IMR-90 (cell line): ENCODE results near the gene MAD2L2. TPM values are rescaled to one million over a fixed set of nuclear protein-coding genes. Genes with fewer than 3 reads are reported as not detected.

Experiments used
- ATAC-seq: fragments of 200-7000 bp; cut with Tn5 transposase; 2 replicates; pipeline ENCODE4 v1.9.1; 2020; ENCODE audit warnings: low read depth, mild to moderate bottlenecking, moderate library complexity
- BruUV-seq: library from RNA; stranded (reverse); fragments of 400-500 nt; replicated peaks from 2 replicates; lab custom pipeline; 2021; lab: Mats Ljungman, UMichigan
- CTCF ChIA-PET: fragments of 300-600 bp; formaldehyde crosslinking; extraction: SDS; loops from one replicate; lab custom pipeline; 2021; ENCODE audit warnings: antibody characterized with exemption; lab: Yijun Ruan, JAX
- POLR2A ChIA-PET: fragments of 300-600 bp; sonication (Branson Sonifier 250); formaldehyde crosslinking; loops from one replicate; lab custom pipeline; 2022; ENCODE audit warnings: antibody characterized with exemption; ENCODE audit not compliant: unreplicated experiment; lab: Charles Lee
- DNase-seq: peaks from one replicate; pipeline ENCODE4 v3.0.0; 2013
- H2AFZ ChIP-seq: replicated peaks from 2 replicates; pipeline ENCODE3; 2013; ENCODE audit warnings: low read length, mild to moderate bottlenecking; ENCODE audit not compliant: poor library complexity
- H2AK5ac ChIP-seq: 2 replicates; pipeline ENCODE4 v1.6.1; 2013; ENCODE audit warnings: low read depth, low read length, inconsistent platforms
- H2AK9ac ChIP-seq: replicated peaks from 2 replicates; pipeline ENCODE3; 2013; ENCODE audit warnings: mild to moderate bottlenecking, low read depth, low read length, moderate library complexity; ENCODE audit not compliant: poor library complexity
- H2BK120ac ChIP-seq: 2 replicates; pipeline ENCODE4 v1.6.1; 2013; ENCODE audit warnings: low read depth, low read length, inconsistent platforms
- H2BK15ac ChIP-seq: 3 replicates; pipeline ENCODE4 v1.6.1; 2013; ENCODE audit warnings: low read depth, low read length, inconsistent platforms
- H2BK20ac ChIP-seq: 2 replicates; pipeline ENCODE4 v1.6.1; 2013; ENCODE audit warnings: low read depth, mild to moderate bottlenecking, inconsistent platforms, low read length, moderate library complexity
- H2BK5ac ChIP-seq: 2 replicates; pipeline ENCODE4 v1.6.1; 2013; ENCODE audit warnings: mild to moderate bottlenecking, low read depth, low read length, inconsistent platforms; ENCODE audit not compliant: poor library complexity, severe bottlenecking
- H3K14ac ChIP-seq: replicated peaks from 2 replicates; pipeline ENCODE4 v1.6.1; 2013; ENCODE audit warnings: low read depth, low read length, inconsistent platforms
- H3K18ac ChIP-seq: 2 replicates; pipeline ENCODE4 v1.6.1; 2013; ENCODE audit warnings: low read depth, low read length, control low read depth
- H3K23ac ChIP-seq: 2 replicates; pipeline ENCODE4 v1.6.1; 2013; ENCODE audit warnings: low read depth, low read length, inconsistent platforms
- H3K27ac ChIP-seq: 2 replicates; pipeline ENCODE4 v1.5.1; 2013; ENCODE audit warnings: mild to moderate bottlenecking, control low read depth, low read length; ENCODE audit not compliant: insufficient read depth
- H3K27me3 ChIP-seq: 2 replicates; pipeline ENCODE4 v1.6.1; 2013; ENCODE audit warnings: low read length; ENCODE audit not compliant: control insufficient read depth, insufficient read depth
- H3K36me3 ChIP-seq: 2 replicates; pipeline ENCODE4 v1.6.1; 2013; ENCODE audit warnings: low read length, mixed read lengths; ENCODE audit not compliant: control insufficient read depth, insufficient read depth
- H3K4ac ChIP-seq: 2 replicates; pipeline ENCODE4 v1.6.1; 2013; ENCODE audit warnings: low read depth, low read length, inconsistent platforms
- H3K4me1 ChIP-seq: 2 replicates; pipeline ENCODE4 v1.6.1; 2013; ENCODE audit warnings: low read length, mixed read lengths; ENCODE audit not compliant: control insufficient read depth, insufficient read depth
- H3K4me2 ChIP-seq: 2 replicates; pipeline ENCODE4 v1.6.1; 2013; ENCODE audit warnings: low read depth, mild to moderate bottlenecking, control low read depth, low read length, moderate library complexity
- H3K4me3 ChIP-seq: 2 replicates; pipeline ENCODE4 v1.5.1; 2013; ENCODE audit warnings: low read depth, mild to moderate bottlenecking, control low read depth, low read length, moderate library complexity; ENCODE audit not compliant: insufficient read depth
- H3K56ac ChIP-seq: 2 replicates; pipeline ENCODE4 v1.6.1; 2013; ENCODE audit warnings: low read length, inconsistent platforms; ENCODE audit not compliant: insufficient read depth; ENCODE audit errors: extremely low read depth
- H3K79me1 ChIP-seq, 2 experiments: 2 replicates each; pipeline ENCODE4 v1.6.1; 2013; ENCODE audit warnings: low read length in 2 of 2, inconsistent platforms in 1 of 2, low read depth in 1 of 2
- H3K9ac ChIP-seq: 2 replicates; pipeline ENCODE4 v1.6.1; 2013; ENCODE audit warnings: low read depth, low read length, control low read depth
- H3K9me1 ChIP-seq: 2 replicates; pipeline ENCODE4 v1.6.1; 2013; ENCODE audit warnings: low read length, inconsistent platforms; ENCODE audit not compliant: insufficient read depth
- H3K9me3 ChIP-seq: 2 replicates; pipeline ENCODE4 v1.6.1; 2013; ENCODE audit warnings: low read length; ENCODE audit not compliant: control insufficient read depth, insufficient read depth
- H4K20me1 ChIP-seq: 2 replicates; pipeline ENCODE4 v1.6.1; 2013; ENCODE audit warnings: low read length, inconsistent platforms; ENCODE audit not compliant: insufficient read depth
- H4K5ac ChIP-seq: 2 replicates; pipeline ENCODE4 v1.6.1; 2013; ENCODE audit warnings: mild to moderate bottlenecking, low read depth, low read length, control low read depth
- H4K8ac ChIP-seq, 2 experiments: 2 replicates each; pipeline ENCODE4 v1.6.1; 2013; ENCODE audit warnings: low read depth in 2 of 2, low read length in 2 of 2, control low read depth in 1 of 2, inconsistent platforms in 1 of 2
- H4K91ac ChIP-seq: 2 replicates; pipeline ENCODE4 v1.6.1; 2013; ENCODE audit warnings: low read depth, low read length, inconsistent platforms; ENCODE audit not compliant: insufficient read depth
- BHLHE40 ChIP-seq: fragments of 150-350 bp; IDR thresholded peaks from 2 replicates; pipeline ENCODE4 v1.6.1; 2016; ENCODE audit warnings: mild to moderate bottlenecking, low read depth, low read length
- CEBPB ChIP-seq: IDR thresholded peaks from 2 replicates; pipeline ENCODE4 v1.6.1; 2012; ENCODE audit warnings: low read depth, low read length, improper control_type of control experiment
- CHD1 ChIP-seq: IDR thresholded peaks from 2 replicates; pipeline ENCODE4 v1.6.1; 2012; ENCODE audit warnings: low read depth, low read length, improper control_type of control experiment
- FOS ChIP-seq: fragments of 150-350 bp; IDR thresholded peaks from 2 replicates; pipeline ENCODE4 v1.6.1; 2016; ENCODE audit warnings: low read depth, low read length
- MAFK ChIP-seq: IDR thresholded peaks from 2 replicates; pipeline ENCODE4 v1.6.1; 2012; ENCODE audit warnings: low read depth, low read length, improper control_type of control experiment
- MAZ ChIP-seq: IDR thresholded peaks from 2 replicates; pipeline ENCODE4 v1.6.1; 2012; ENCODE audit warnings: low read depth, mild to moderate bottlenecking, low read length, improper control_type of control experiment, moderate library complexity, borderline replicate concordance
- MXI1 ChIP-seq: IDR thresholded peaks from 2 replicates; pipeline ENCODE4 v1.6.1; 2012; ENCODE audit warnings: low read depth, mild to moderate bottlenecking, low read length, moderate library complexity, borderline replicate concordance
- NFE2L2 ChIP-seq: fragments of 150-350 bp; IDR thresholded peaks from 2 replicates; pipeline ENCODE4 v1.6.1; 2016; ENCODE audit warnings: low read depth, mild to moderate bottlenecking, low read length
- POLR2A ChIP-seq: IDR thresholded peaks from 2 replicates; pipeline ENCODE4 v1.6.1; 2012; ENCODE audit warnings: mild to moderate bottlenecking, low read depth, low read length
- RAD21 ChIP-seq: IDR thresholded peaks from 2 replicates; pipeline ENCODE4 v1.6.1; 2012; ENCODE audit warnings: low read length, improper control_type of control experiment
- RCOR1 ChIP-seq: IDR thresholded peaks from 2 replicates; pipeline ENCODE4 v1.6.1; 2012; ENCODE audit warnings: mild to moderate bottlenecking, low read length, improper control_type of control experiment; ENCODE audit not compliant: insufficient replicate concordance
- RFX5 ChIP-seq: IDR thresholded peaks from 2 replicates; pipeline ENCODE4 v1.8.0; 2012; ENCODE audit warnings: low read depth, mild to moderate bottlenecking, low read length, moderate library complexity
- SMC3 ChIP-seq: fragments of 150-350 bp; IDR thresholded peaks from 2 replicates; pipeline ENCODE4 v1.6.1; 2016; ENCODE audit warnings: low read depth, mild to moderate bottlenecking, antibody characterized with exemption, low read length, moderate library complexity
- WGBS, 2 experiments: methylation state at CpG; one replicate each; pipeline versions ENCODE4 v1.1.5 to v1.1.7; 2013; ENCODE audit warnings: missing lambda C conversion rate in 2 of 2; ENCODE audit not compliant: insufficient read length in 1 of 2; ENCODE audit errors: extremely low coverage in 2 of 2; 5-methylcytosine and 5-hydroxymethylcytosine counted together
- dilution Hi-C: fragments of 300-500 bp; cut with HindIII; formaldehyde crosslinking; loops from one replicate; pipeline ENCODE4 v1.14.3; 2018; ENCODE audit warnings: low sequenced_read_pairs; ENCODE audit not compliant: unreplicated experiment
- in situ Hi-C: fragments of 300-500 bp; cut with MboI; formaldehyde crosslinking; loops from 3 replicates; pipeline ENCODE4 v1.14.3; 2019; ENCODE audit warnings: low sequenced_read_pairs, inconsistent platforms, mixed read lengths
- intact Hi-C: fragments of 100-400 bp; cut with micrococcal nuclease; formaldehyde crosslinking; loops from 2 replicates; pipeline ENCODE4 v1.10.0; 2022
- polyA plus RNA-seq, 3 experiments: library from polyadenylated mRNA; depleted of rRNA; stranded (reverse); fragments of >200 nt; gene quantifications; 2 replicates each; pipeline ENCODE4 v1.2.3, GENCODE V29; 2012; ENCODE audit warnings: low replicate concordance in 1 of 3
- total RNA-seq: library from RNA; depleted of rRNA; stranded (reverse); fragments of >200 nt; gene quantifications from 2 replicates; pipeline ENCODE4 v1.2.3, GENCODE V29; 2012
- TF ChIP-seq, protein P1 (sequence below): fragments of 150-350 bp; IDR thresholded peaks from 2 replicates; pipeline ENCODE4 v1.6.1; 2017; ENCODE audit warnings: mild to moderate bottlenecking, antibody characterized with exemption, low read length, low read depth
- TF ChIP-seq, protein P2 (sequence below): fragments of 150-350 bp; IDR thresholded peaks from 2 replicates; pipeline ENCODE4 v1.6.1; 2016; ENCODE audit warnings: low read depth, mild to moderate bottlenecking, low read length, moderate library complexity, borderline replicate concordance
- TF ChIP-seq, protein P3 (sequence below): conservative IDR thresholded peaks from 2 replicates; pipeline ENCODE4 v1.5.1; 2012; ENCODE audit warnings: mild to moderate bottlenecking, low read depth, low read length, improper control_type of control experiment

The MAD2L2 gene
- total and polyA plus RNA-seq, 2 of the 4 experiments (the other 2 are of a cell fraction): 44.6 to 70.9 TPM

DNA sequence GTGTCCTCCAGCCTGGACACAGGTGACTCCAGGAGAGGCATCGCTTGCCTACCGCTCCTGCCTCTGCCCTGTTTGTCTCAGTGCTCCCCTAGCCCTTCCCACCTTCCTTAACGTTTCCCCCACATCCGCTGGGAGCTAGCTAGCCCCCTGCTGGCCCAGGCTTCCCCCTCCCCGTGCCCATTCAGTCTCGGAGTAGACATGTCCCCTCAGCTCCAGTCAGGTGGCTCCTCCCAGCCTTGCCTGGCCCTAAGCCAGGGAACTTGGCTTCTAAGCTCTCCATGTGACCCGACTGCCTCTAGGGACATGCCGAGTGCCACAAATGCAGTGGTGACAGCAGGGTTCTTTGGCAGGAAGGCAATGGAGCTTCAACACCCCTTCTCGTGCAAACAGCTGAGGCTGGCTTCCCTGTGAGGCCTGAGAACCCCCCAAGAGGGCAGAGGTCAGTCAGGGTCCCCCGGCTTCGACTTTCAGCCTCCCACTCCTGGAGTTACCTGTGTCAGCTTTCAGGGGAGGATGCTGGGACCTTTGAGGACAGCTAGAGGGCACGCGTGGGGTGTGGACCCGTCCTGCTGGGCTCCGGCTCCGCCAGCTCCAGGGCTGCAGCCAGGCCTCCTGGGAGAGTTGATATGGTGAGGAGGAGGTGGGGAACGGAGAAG is 26.8 kb upstream of the MAD2L2 start:
- dilution Hi-C loops: no loop called here
- 46% methylated on average over 5 of the region's 17 CpGs; no CpG with 5 or more reads in 1 of the 2 experiments for WGBS, 2 experiments
- in situ Hi-C loops: no loop called here
- POLR2A ChIA-PET: no interaction called here
- Histone ChIP-seq H2BK20ac (no peak overlapping the region), H3K9me3 (no peaks in the 10 kb centered on the region), H4K20me1 (no peaks in the 10 kb centered on the region), H3K4me1 (no peaks in the 10 kb centered on the region), H3K4me2 (no peak overlapping the region), H2BK5ac (no peak overlapping the region), H3K79me1 (no peaks in the 10 kb centered on the region), H4K5ac (no peak overlapping the region), H4K8ac (no peak overlapping the region), H3K9me1 (no peaks in the 10 kb centered on the region), H2AFZ (no peak overlapping the region), H2AK9ac (no peak overlapping the region), H4K91ac (no peak overlapping the region), H3K4me3 (no peak overlapping the region), H2BK120ac (no peak overlapping the region), H3K27ac (no peak overlapping the region), H3K27me3 (peaks cover 34% of the 10 kb centered on the region), H2AK5ac (no peak overlapping the region), H3K36me3 (no peaks in the 10 kb centered on the region), H3K9ac (no peak overlapping the region), H2BK15ac (no peak overlapping the region), H3K18ac (no peak overlapping the region), H3K23ac (no peak overlapping the region), H3K14ac (no peak overlapping the region), H3K56ac (no peak overlapping the region), H3K4ac (no peak overlapping the region)
- no peak for DNase-seq
- no TSS peak for BruUV-seq
- ATAC-seq: no peak
- TF ChIP-seq CEBPB (no peak), CHD1 (no peak), RFX5 (no peak), MAFK (no peak), POLR2A (no peak), SMC3 (no peak), MXI1 (no peak), FOS (no peak), MAZ (no peak), RAD21 (no peak), BHLHE40 (no peak), NFE2L2 (no peak), RCOR1 (no peak)
- TF ChIP-seq, protein P1, sequence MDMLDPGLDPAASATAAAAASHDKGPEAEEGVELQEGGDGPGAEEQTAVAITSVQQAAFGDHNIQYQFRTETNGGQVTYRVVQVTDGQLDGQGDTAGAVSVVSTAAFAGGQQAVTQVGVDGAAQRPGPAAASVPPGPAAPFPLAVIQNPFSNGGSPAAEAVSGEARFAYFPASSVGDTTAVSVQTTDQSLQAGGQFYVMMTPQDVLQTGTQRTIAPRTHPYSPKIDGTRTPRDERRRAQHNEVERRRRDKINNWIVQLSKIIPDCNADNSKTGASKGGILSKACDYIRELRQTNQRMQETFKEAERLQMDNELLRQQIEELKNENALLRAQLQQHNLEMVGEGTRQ: no peak
- TF ChIP-seq, protein P2, sequence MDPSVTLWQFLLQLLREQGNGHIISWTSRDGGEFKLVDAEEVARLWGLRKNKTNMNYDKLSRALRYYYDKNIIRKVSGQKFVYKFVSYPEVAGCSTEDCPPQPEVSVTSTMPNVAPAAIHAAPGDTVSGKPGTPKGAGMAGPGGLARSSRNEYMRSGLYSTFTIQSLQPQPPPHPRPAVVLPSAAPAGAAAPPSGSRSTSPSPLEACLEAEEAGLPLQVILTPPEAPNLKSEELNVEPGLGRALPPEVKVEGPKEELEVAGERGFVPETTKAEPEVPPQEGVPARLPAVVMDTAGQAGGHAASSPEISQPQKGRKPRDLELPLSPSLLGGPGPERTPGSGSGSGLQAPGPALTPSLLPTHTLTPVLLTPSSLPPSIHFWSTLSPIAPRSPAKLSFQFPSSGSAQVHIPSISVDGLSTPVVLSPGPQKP: no peak
- TF ChIP-seq, protein P3, sequence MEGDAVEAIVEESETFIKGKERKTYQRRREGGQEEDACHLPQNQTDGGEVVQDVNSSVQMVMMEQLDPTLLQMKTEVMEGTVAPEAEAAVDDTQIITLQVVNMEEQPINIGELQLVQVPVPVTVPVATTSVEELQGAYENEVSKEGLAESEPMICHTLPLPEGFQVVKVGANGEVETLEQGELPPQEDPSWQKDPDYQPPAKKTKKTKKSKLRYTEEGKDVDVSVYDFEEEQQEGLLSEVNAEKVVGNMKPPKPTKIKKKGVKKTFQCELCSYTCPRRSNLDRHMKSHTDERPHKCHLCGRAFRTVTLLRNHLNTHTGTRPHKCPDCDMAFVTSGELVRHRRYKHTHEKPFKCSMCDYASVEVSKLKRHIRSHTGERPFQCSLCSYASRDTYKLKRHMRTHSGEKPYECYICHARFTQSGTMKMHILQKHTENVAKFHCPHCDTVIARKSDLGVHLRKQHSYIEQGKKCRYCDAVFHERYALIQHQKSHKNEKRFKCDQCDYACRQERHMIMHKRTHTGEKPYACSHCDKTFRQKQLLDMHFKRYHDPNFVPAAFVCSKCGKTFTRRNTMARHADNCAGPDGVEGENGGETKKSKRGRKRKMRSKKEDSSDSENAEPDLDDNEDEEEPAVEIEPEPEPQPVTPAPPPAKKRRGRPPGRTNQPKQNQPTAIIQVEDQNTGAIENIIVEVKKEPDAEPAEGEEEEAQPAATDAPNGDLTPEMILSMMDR: no peak
- intact Hi-C loops: no loop called here
- CTCF ChIA-PET: no interaction called here
